ENCODE measurements around the gene SPATA3. TPM values are rescaled to one million over a fixed set of nuclear protein-coding genes. Genes with fewer than 3 reads are reported as not detected.

The SPATA3 gene
- total RNA-seq, 1 donor from 2014 or later: not detected

GRCh38 chr2:230985519-230986231, 10.2 kb upstream of the SPATA3 start:
- CTCF ChIA-PET: interaction anchor here (1.1 to 7.8 kb wide), 7 partner anchors 58 to 163 kb away, joined by 3 to 150 read pairs (median 17); partner anchors contain the start of gene GPR55
- Mint-ChIP-seq H3K4me3 (no peak overlapping the region), H3K9me3 (no peaks in the 10 kb centered on the region), H3K27me3 (peaks cover 5% of the 10 kb centered on the region), H3K27ac (no peak overlapping the region), H3K4me1 (peaks cover 18% of the 10 kb centered on the region), H3K36me3 (ENCODE audit: low read depth) (no peaks in the 10 kb centered on the region)
- POLR2A ChIA-PET: interaction anchor here (0.6 to 4.6 kb wide), 9 partner anchors 11 to 137 kb away, joined by 3 to 42 read pairs (median 5); partner anchors contain the start of gene GPR55
- TF ChIP-seq CTCF (IDR thresholded peaks at IDR 0.05): no peak
- ATAC-seq (ENCODE audit: low read depth) (no peak), DNase-seq (no peak)
- intact Hi-C loops (cut with micrococcal nuclease): loop anchor here (2.0 kb wide), 2 partner anchors 29 to 67 kb away; no protein-coding TSS in a partner anchor

GRCh38 chr2:230986520-230987136, 9.3 kb upstream of the SPATA3 start:
- ChIA-PET CTCF (interaction anchor here (0.8 to 7.8 kb wide), 16 partner anchors 11 to 465 kb away, joined by 3 to 150 read pairs (median 6); partner anchors contain the start of genes GPR55 and ITM2C), POLR2A (interaction anchor here (1.0 to 4.6 kb wide), 7 partner anchors 12 to 162 kb away, joined by 3 to 42 read pairs (median 4); partner anchors contain the start of gene ITM2C)
- DNase-seq (no peak), ATAC-seq (ENCODE audit: low read depth) (no peak)
- TF ChIP-seq CTCF (IDR thresholded peaks at IDR 0.05): no peak
- Mint-ChIP-seq H3K9me3 (no peaks in the 10 kb centered on the region), H3K36me3 (ENCODE audit: low read depth) (no peaks in the 10 kb centered on the region), H3K27me3 (peaks cover 10% of the 10 kb centered on the region), H3K27ac (no peak overlapping the region), H3K4me3 (peak overlapping the region; percentile 75), H3K4me1 (peaks cover 18% of the 10 kb centered on the region)
- intact Hi-C loops (cut with micrococcal nuclease): loop anchor here (1.0 to 2.0 kb wide), 5 partner anchors 57 to 162 kb away; no protein-coding TSS in a partner anchor

GRCh38 chr2:230987137-230988020, 8.5 kb upstream of the SPATA3 start:
- peak; percentile 61 for TF ChIP-seq CTCF (IDR thresholded peaks at IDR 0.05)
- CTCF ChIA-PET: interaction anchor here (0.6 to 7.8 kb wide), 21 partner anchors 12 to 464 kb away, joined by 3 to 150 read pairs (median 5); partner anchors contain the start of genes GPR55 and ITM2C
- peak overlapping the region; percentile 75 for H3K4me3 Mint-ChIP-seq
- H3K36me3 Mint-ChIP-seq (ENCODE audit: low read depth): no peaks in the 10 kb centered on the region
- no peaks in the 10 kb centered on the region for H3K9me3 Mint-ChIP-seq
- POLR2A ChIA-PET: interaction anchor here (0.6 to 4.6 kb wide), 8 partner anchors 13 to 163 kb away, joined by 3 to 42 read pairs (median 4); partner anchors contain the start of gene ITM2C
- peak; percentile 75 for ATAC-seq (ENCODE audit: low read depth)
- no peak overlapping the region for H3K27ac Mint-ChIP-seq
- peak; percentile 80 for DNase-seq
- H3K4me1 Mint-ChIP-seq: peaks cover 18% of the 10 kb centered on the region
- H3K27me3 Mint-ChIP-seq: peaks cover 17% of the 10 kb centered on the region
- intact Hi-C loops (cut with micrococcal nuclease): loop anchor here (1.0 to 2.0 kb wide), 5 partner anchors 58 to 163 kb away; no protein-coding TSS in a partner anchor

- Mint-ChIP-seq H3K27ac (no peak overlapping the region), H3K9me3 (no peaks in the 10 kb centered on the region), H3K4me1 (peaks cover 12% of the 10 kb centered on the region), H3K4me3 (no peak overlapping the region), H3K36me3 (ENCODE audit: low read depth) (no peaks in the 10 kb centered on the region), H3K27me3 (peaks cover 29% of the 10 kb centered on the region)
- intact Hi-C loops (cut with micrococcal nuclease): no loop called here
- no peak for TF ChIP-seq CTCF (IDR thresholded peaks at IDR 0.05)
- no peak for DNase-seq
- CTCF ChIA-PET: interaction anchor here (7.6 kb wide), 1 partner anchor 167 kb away, joined by 150 read pairs; no protein-coding TSS in a partner anchor
- ATAC-seq (ENCODE audit: low read depth): no peak
- POLR2A ChIA-PET: no interaction called here
These were observed 6.2 kb upstream of the SPATA3 start for GRCh38 chr2:230989731-230990130.

Measured in activated B cell treated with CpG ODN at 0.5 μM for 24 hours (primary cell).